Adipocyte (in vitro differentiated cells): ENCODE measurements around the gene IGSF8.
"Not testable (repeated sequence)": the region's sequence is repeated elsewhere in the genome, so short reads cannot be mapped to it uniquely, and the experiment has no call there.

Source experiments
- DNase-seq: peaks from one replicate; pipeline ENCODE4 v3.0.0-alpha.2; 2015; ENCODE audit warnings: low read depth
- H3K27me3 ChIP-seq: replicated peaks from 2 replicates; pipeline ENCODE4 v1.7.0; 2013; ENCODE audit warnings: mild to moderate bottlenecking, low read length, moderate library complexity; ENCODE audit not compliant: control insufficient read depth, insufficient read depth
- H3K36me3 ChIP-seq: 2 replicates; pipeline ENCODE4 v1.7.0; 2013; ENCODE audit warnings: low read length, mild to moderate bottlenecking, moderate library complexity; ENCODE audit not compliant: control insufficient read depth, insufficient read depth, severe bottlenecking
- H3K4me1 ChIP-seq: 2 replicates; pipeline ENCODE4 v1.7.0; 2013; ENCODE audit warnings: mild to moderate bottlenecking, low read length, moderate library complexity; ENCODE audit not compliant: control insufficient read depth, insufficient read depth
- H3K4me3 ChIP-seq: 2 replicates; pipeline ENCODE4 v1.7.0; 2013; ENCODE audit warnings: mild to moderate bottlenecking, low read length, moderate library complexity
- H3K9ac ChIP-seq: 2 replicates; pipeline ENCODE4 v1.7.0; 2013; ENCODE audit warnings: mild to moderate bottlenecking, low read length, moderate library complexity
- H3K9me3 ChIP-seq: 2 replicates; pipeline ENCODE4 v1.7.0; 2013; ENCODE audit warnings: mild to moderate bottlenecking, low read length, moderate library complexity; ENCODE audit not compliant: control insufficient read depth

The IGSF8 gene

GRCh38 chr1:160115545-160116282, 17.3 kb upstream of the IGSF8 start, which contains the start of gene ATP1A2:
Gene ATP1A2 (plus strand): TSS chr1:160115759. CDS start chr1:160115862, 103 bp downstream.
- Histone ChIP-seq H3K4me1 (peaks cover 24% of the 10 kb centered on the region), H3K36me3 (no peaks in the 10 kb centered on the region), H3K9me3 (no peaks in the 10 kb centered on the region), H3K9ac (no peak within 1 kb of the TSS), H3K27me3 (peaks cover 17% of the 10 kb centered on the region), H3K4me3 (no peak within 1 kb of the TSS)
- no peak for DNase-seq

GRCh38 chr1:160114085-160114484, 15.7 kb upstream of the IGSF8 start:
- Histone ChIP-seq H3K36me3 (no peaks in the 10 kb centered on the region), H3K4me1 (peaks cover 30% of the 10 kb centered on the region), H3K9me3 (no peaks in the 10 kb centered on the region), H3K9ac (no peak overlapping the region), H3K4me3 (no peak overlapping the region), H3K27me3 (peaks cover 27% of the 10 kb centered on the region)
- no peak for DNase-seq

- H3K4me3 ChIP-seq: no peak overlapping the region
- peaks cover 28% of the 10 kb centered on the region for H3K27me3 ChIP-seq
- H3K9me3 ChIP-seq: no peaks in the 10 kb centered on the region
- peaks cover 35% of the 10 kb centered on the region for H3K4me1 ChIP-seq
- no peaks in the 10 kb centered on the region for H3K36me3 ChIP-seq
- no peak for DNase-seq
- H3K9ac ChIP-seq: no peak overlapping the region
Measured at GRCh38 chr1:160113407-160113806, 15.0 kb upstream of the IGSF8 start.

GRCh38 chr1:160112357-160112756, 13.9 kb upstream of the IGSF8 start:
- H3K9me3 ChIP-seq: no peaks in the 10 kb centered on the region
- no peak overlapping the region for H3K4me3 ChIP-seq
- no peaks in the 10 kb centered on the region for H3K36me3 ChIP-seq
- no peak overlapping the region for H3K9ac ChIP-seq
- peaks cover 35% of the 10 kb centered on the region for H3K27me3 ChIP-seq
- peaks cover 24% of the 10 kb centered on the region for H3K4me1 ChIP-seq
- DNase-seq: no peak

DNA sequence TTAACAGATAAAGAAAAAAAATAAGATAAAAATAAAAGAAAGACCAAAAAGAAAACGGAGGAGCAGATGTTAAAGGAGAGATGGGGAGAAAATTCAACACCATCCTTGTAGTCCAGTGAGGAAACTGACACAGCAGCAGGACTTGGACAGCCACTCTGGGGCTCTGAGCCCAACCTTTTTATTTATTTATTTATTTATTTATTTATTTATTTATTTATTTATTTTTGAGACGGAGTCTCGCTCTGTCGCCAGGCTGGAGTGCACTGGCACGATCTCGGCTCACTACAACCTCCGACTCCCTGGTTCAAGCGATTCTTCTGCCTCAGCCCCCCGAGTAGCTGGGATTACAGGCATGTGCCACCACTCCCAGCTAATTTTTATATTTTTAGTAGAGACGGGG, 13.0 kb upstream of the IGSF8 start:
- not testable (repeated sequence) for H3K4me3 ChIP-seq, H3K9ac ChIP-seq, H3K36me3 ChIP-seq, H3K9me3 ChIP-seq, DNase-seq
- Histone ChIP-seq H3K4me1 (peaks cover 15% of the 10 kb centered on the region), H3K27me3 (peaks cover 42% of the 10 kb centered on the region)

- Histone ChIP-seq H3K9me3 (no peaks in the 10 kb centered on the region), H3K36me3 (no peaks in the 10 kb centered on the region), H3K9ac (no peak overlapping the region), H3K27me3 (peaks cover 33% of the 10 kb centered on the region), H3K4me1 (peaks cover 15% of the 10 kb centered on the region), H3K4me3 (no peak overlapping the region)
- DNase-seq: no peak
Measured at GRCh38 chr1:160109686-160110085, 11.3 kb upstream of the IGSF8 start.

- Histone ChIP-seq H3K27me3 (peaks cover 33% of the 10 kb centered on the region), H3K36me3 (no peaks in the 10 kb centered on the region), H3K9me3 (no peaks in the 10 kb centered on the region), H3K4me3 (no peak overlapping the region), H3K4me1 (peaks cover 16% of the 10 kb centered on the region), H3K9ac (no peak overlapping the region)
- peak; percentile 76 for DNase-seq
Measured at GRCh38 chr1:160108888-160109662, 10.7 kb upstream of the IGSF8 start.

DNA sequence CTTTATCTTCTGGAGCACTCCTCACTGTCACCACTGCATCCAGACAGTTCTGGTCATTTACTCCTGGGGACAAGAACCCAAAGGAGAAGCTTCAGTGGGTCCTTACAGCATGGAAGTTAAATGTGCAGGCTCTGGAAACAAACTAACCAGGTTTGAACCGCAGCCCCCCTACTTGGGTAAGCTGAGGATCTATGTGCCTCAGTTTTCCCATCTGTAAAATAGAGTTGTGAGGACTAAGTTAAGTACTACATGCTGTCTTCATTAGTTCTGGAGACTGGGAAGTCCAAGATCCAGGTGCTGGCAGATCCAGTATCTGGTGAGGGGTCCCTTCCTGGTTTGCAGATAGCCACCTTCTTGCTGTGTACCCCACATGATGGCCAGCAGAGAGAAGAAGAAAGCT, 9.1 kb upstream of the IGSF8 start:
- Histone ChIP-seq H3K4me3 (no peak overlapping the region), H3K36me3 (no peaks in the 10 kb centered on the region), H3K4me1 (peaks cover 16% of the 10 kb centered on the region), H3K9me3 (no peaks in the 10 kb centered on the region), H3K27me3 (peaks cover 27% of the 10 kb centered on the region), H3K9ac (no peak overlapping the region)
- no peak for DNase-seq

DNA sequence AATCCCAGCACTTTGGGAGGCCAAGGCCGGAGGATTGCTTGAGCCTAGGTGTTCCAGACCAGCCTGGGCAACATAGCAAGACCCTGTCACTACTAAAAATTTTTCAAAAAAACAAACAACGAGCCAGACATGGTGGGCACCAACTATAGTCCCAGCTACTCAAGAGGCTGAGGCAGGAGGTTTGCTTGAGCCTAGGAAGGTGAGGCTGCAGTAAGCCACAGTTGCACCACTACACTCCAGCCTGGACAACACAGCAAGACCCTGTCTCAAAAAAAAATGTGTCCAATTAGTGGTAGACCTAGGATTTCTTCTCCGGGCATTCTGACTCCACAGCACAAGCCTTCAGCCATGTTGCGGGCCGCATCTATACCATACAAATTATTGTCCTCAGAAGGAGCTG, 6.7 kb upstream of the IGSF8 start:
- H3K36me3 ChIP-seq: no peaks in the 10 kb centered on the region
- no peak overlapping the region for H3K9ac ChIP-seq
- H3K27me3 ChIP-seq: peaks cover 19% of the 10 kb centered on the region
- no peaks in the 10 kb centered on the region for H3K9me3 ChIP-seq
- no peak for DNase-seq
- no peak overlapping the region for H3K4me3 ChIP-seq
- peaks cover 28% of the 10 kb centered on the region for H3K4me1 ChIP-seq

GRCh38 chr1:160104486-160104885, 6.1 kb upstream of the IGSF8 start:
- Histone ChIP-seq H3K36me3 (no peaks in the 10 kb centered on the region), H3K4me1 (peaks cover 27% of the 10 kb centered on the region), H3K27me3 (peaks cover 15% of the 10 kb centered on the region), H3K9ac (no peak overlapping the region), H3K9me3 (no peaks in the 10 kb centered on the region), H3K4me3 (no peak overlapping the region)
- DNase-seq: no peak

DNA sequence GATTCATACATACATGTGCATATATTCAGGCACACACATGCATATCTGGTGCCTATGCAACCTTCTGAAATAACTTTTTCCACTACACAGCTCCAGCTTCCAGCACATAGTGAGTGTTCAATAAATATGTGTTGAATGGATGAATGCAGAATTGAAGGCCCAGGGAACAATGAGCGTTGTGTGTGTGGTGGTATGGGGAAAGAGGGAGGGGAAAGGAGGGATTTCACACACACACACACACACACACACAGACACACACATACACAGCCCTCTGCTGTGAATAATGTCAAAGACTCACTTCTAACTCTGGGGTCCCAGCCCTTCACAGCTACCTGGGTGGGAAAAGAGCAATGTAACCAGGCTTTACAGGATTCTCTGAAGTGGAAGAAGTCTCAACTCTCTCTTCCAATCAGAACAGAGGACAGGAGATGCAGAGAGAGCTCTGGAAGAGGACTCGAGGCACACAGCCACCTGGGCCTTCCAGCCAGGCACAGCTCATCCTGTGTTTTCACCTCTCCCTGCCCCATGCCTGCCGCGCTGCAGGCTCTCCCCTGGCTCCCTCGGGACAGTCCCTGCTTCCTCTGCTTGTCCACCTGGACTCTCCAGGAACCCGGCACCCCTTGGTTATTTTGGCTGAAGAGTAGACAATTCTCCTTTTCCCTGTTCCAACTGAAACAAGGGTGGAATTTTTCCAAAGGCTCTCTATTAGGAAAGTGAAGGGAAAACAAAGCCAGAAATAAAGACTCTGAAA, 5.4 kb upstream of the IGSF8 start:
- no peak for DNase-seq
- no peaks in the 10 kb centered on the region for H3K9me3 ChIP-seq
- peaks cover 24% of the 10 kb centered on the region for H3K4me1 ChIP-seq

More for the DNA sequence above, 5.4 kb upstream of the IGSF8 start:
- no peak overlapping the region for H3K9ac ChIP-seq
- no peaks in the 10 kb centered on the region for H3K36me3 ChIP-seq
- peaks cover 15% of the 10 kb centered on the region for H3K27me3 ChIP-seq
- H3K4me3 ChIP-seq: no peak overlapping the region
